GM23338 (cell line): ENCODE results near the gene DIP2C. TPM values are rescaled to one million over a fixed set of nuclear protein-coding genes. Genes with fewer than 3 reads are reported as not detected.
"Not testable (repeated sequence)": the region's sequence is repeated elsewhere in the genome, so short reads cannot be mapped to it uniquely, and the experiment has no call there.

Experiments used
- ATAC-seq: fragments of 200-7000 bp; cut with Tn5 transposase; 3 replicates; pipeline ENCODE4 v1.9.1; 2020
- DNase-seq: peaks from one replicate; pipeline ENCODE4 v3.0.0-alpha.2; 2015; ENCODE audit warnings: low spot score
- H2AFZ ChIP-seq: fragments of 200-600 bp; sonication (generic); 2 replicates; pipeline ENCODE4 v1.8.0; 2016; ENCODE audit warnings: antibody characterized with exemption, mild to moderate bottlenecking, moderate library complexity
- H3F3A ChIP-seq: fragments of 200-600 bp; sonication (generic); replicated peaks from 2 replicates; pipeline ENCODE4 v1.8.0; 2017; ENCODE audit warnings: antibody characterized with exemption, mixed run types, low read depth
- H3K27ac ChIP-seq: fragments of 200-600 bp; sonication (generic); 2 replicates; pipeline ENCODE4 v1.6.1; 2016; ENCODE audit warnings: low read depth
- H3K27me3 ChIP-seq: fragments of 200-600 bp; sonication (generic); 2 replicates; pipeline ENCODE4 v1.8.0; 2016; ENCODE audit warnings: mild to moderate bottlenecking, mixed run types, moderate library complexity; ENCODE audit not compliant: insufficient read depth
- H3K36me3 ChIP-seq: fragments of 200-600 bp; sonication (generic); 2 replicates; pipeline ENCODE4 v1.8.0; 2016; ENCODE audit warnings: mild to moderate bottlenecking; ENCODE audit not compliant: insufficient read depth
- H3K4me1 ChIP-seq: fragments of 200-600 bp; sonication (generic); 2 replicates; pipeline ENCODE4 v1.8.0; 2016; ENCODE audit warnings: mild to moderate bottlenecking, moderate library complexity; ENCODE audit not compliant: insufficient read depth
- H3K4me2 ChIP-seq: fragments of 200-600 bp; sonication (generic); 2 replicates; pipeline ENCODE4 v1.7.1; 2017; ENCODE audit warnings: mixed run types
- H3K4me3 ChIP-seq: fragments of 200-600 bp; sonication (generic); 2 replicates; pipeline ENCODE4 v1.6.1; 2016; ENCODE audit warnings: mixed run types
- H3K79me2 ChIP-seq: fragments of 200-600 bp; sonication (generic); replicated peaks from 2 replicates; pipeline ENCODE4 v1.8.0; 2017; ENCODE audit warnings: mild to moderate bottlenecking; ENCODE audit not compliant: insufficient read depth
- H3K9me2 ChIP-seq: fragments of 200-600 bp; sonication (generic); 2 replicates; pipeline ENCODE4 v1.8.0; 2017; ENCODE audit not compliant: insufficient read depth
- H4K20me1 ChIP-seq: fragments of 200-600 bp; sonication (generic); replicated peaks from 2 replicates; pipeline ENCODE4 v1.8.0; 2017; ENCODE audit warnings: mild to moderate bottlenecking; ENCODE audit not compliant: insufficient read depth
- H3K27ac Mint-ChIP-seq: 2 replicates; pipeline ENCODE4 v1.8.0; 2020; ENCODE audit warnings: inconsistent platforms, mild to moderate bottlenecking, moderate library complexity, mixed read lengths
- H3K27me3 Mint-ChIP-seq: 3 replicates; pipeline ENCODE4 v1.8.0; 2022; ENCODE audit warnings: low read depth, mild to moderate bottlenecking, moderate library complexity, mixed read lengths, inconsistent platforms; ENCODE audit not compliant: insufficient read depth, poor library complexity
- H3K36me3 Mint-ChIP-seq: 3 replicates; pipeline ENCODE4 v1.8.0; 2021; ENCODE audit warnings: low read depth, mild to moderate bottlenecking, inconsistent platforms, moderate library complexity, mixed read lengths
- H3K4me1 Mint-ChIP-seq: 3 replicates; pipeline ENCODE4 v1.8.0; 2020; ENCODE audit warnings: mild to moderate bottlenecking, inconsistent platforms, mixed read lengths
- H3K4me3 Mint-ChIP-seq: 3 replicates; pipeline ENCODE4 v1.8.0; 2021; ENCODE audit warnings: moderate library complexity, mild to moderate bottlenecking, inconsistent platforms, mixed read lengths
- H3K9me3 Mint-ChIP-seq: 3 replicates; pipeline ENCODE4 v1.8.0; 2020; ENCODE audit warnings: moderate library complexity, mild to moderate bottlenecking, inconsistent platforms, mixed read lengths
- POLR2AphosphoS5 ChIP-seq: IDR thresholded peaks from 2 replicates; pipeline ENCODE4 v1.6.1; 2016; ENCODE audit warnings: antibody characterized with exemption, low read depth
- ZNF331 ChIP-seq: fragments of 250-450 bp; sonication (Bioruptor Pico); IDR thresholded peaks from 2 replicates; pipeline ENCODE4 v1.5.0; 2020; ENCODE audit warnings: low read depth, mild to moderate bottlenecking, moderate library complexity
- polyA plus RNA-seq: library from polyadenylated mRNA; unstranded; fragments of >200 nt; fragmentation: Nextera tagmentation; extraction: Ambion mirVana; gene quantifications from 2 replicates; pipeline ENCODE4 v1.2.1, GENCODE V29; 2016
- total RNA-seq: library from RNA; depleted of rRNA; stranded (reverse); fragments of >200 nt; shearing (Covaris generic); gene quantifications from 2 replicates; pipeline ENCODE4 v1.2.3, GENCODE V29; 2014
- TF ChIP-seq, protein P1 (sequence below), 2 experiments: fragments of 200-600 bp in 1 of 2; sonication (generic) in 1 of 2; conservative IDR thresholded peaks; 2 replicates each; pipeline versions ENCODE4 v1.5.1 to v1.6.1; 2016 to 2017; ENCODE audit warnings: antibody characterized with exemption in 2 of 2, low read depth in 2 of 2, mild to moderate bottlenecking in 2 of 2, moderate library complexity in 1 of 2
- TF ChIP-seq, protein P2 (sequence below): fragments of 250-450 bp; sonication (Bioruptor Pico); IDR thresholded peaks from 2 replicates; pipeline ENCODE4 v1.5.0; 2020; ENCODE audit warnings: mild to moderate bottlenecking, moderate library complexity

DIP2C gene
- total and polyA plus RNA-seq, 2 experiments from 2014 or later: 5.1 to 7.7 TPM

DNA sequence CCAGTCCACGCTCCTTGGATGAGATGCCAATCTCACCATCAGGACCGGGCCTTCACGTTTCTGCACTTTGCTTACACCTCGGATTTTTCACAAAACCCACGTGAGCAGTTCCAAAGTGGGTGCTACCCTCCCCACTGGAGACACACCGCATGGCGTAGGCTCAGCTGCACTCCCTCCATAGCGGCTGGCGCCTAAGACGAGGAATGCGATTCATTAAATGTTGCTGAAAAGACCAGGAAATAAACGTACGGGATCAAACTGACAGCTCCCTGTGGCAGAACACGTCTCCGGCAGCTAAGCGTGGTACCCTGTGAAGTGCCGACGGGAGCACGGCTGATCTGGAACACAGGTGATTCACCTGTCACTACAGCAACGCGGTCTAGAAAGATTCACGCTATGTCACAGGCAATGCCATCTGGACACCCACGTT lies 209.0 kb downstream of the DIP2C start:
- peaks cover 19% of the 10 kb centered on the region for H3K36me3 Mint-ChIP-seq
- H3K27me3 Mint-ChIP-seq: peaks cover 13% of the 10 kb centered on the region
- H3K9me2 ChIP-seq: no peaks in the 10 kb centered on the region
- H3K27ac Mint-ChIP-seq: no peak overlapping the region
- H3K4me1 Mint-ChIP-seq: peaks cover 18% of the 10 kb centered on the region
- H3K4me2 ChIP-seq: no peak overlapping the region
- no peak overlapping the region for H2AFZ ChIP-seq
- H3K9me3 Mint-ChIP-seq: peaks cover 23% of the 10 kb centered on the region
- no peak overlapping the region for H3K4me3 Mint-ChIP-seq
- ATAC-seq (no peak), DNase-seq (no peak)
- no peaks in the 10 kb centered on the region for H3K27me3 ChIP-seq
- no peaks in the 10 kb centered on the region for H3F3A ChIP-seq
- no peaks in the 10 kb centered on the region for H3K4me1 ChIP-seq
- H4K20me1 ChIP-seq: no peaks in the 10 kb centered on the region
- no peaks in the 10 kb centered on the region for H3K36me3 ChIP-seq
- no peaks in the 10 kb centered on the region for H3K79me2 ChIP-seq
- TF ChIP-seq POLR2AphosphoS5 (no peak), ZNF331 (CRISPR knock-in tag) (no peak)
- TF ChIP-seq, protein P1, sequence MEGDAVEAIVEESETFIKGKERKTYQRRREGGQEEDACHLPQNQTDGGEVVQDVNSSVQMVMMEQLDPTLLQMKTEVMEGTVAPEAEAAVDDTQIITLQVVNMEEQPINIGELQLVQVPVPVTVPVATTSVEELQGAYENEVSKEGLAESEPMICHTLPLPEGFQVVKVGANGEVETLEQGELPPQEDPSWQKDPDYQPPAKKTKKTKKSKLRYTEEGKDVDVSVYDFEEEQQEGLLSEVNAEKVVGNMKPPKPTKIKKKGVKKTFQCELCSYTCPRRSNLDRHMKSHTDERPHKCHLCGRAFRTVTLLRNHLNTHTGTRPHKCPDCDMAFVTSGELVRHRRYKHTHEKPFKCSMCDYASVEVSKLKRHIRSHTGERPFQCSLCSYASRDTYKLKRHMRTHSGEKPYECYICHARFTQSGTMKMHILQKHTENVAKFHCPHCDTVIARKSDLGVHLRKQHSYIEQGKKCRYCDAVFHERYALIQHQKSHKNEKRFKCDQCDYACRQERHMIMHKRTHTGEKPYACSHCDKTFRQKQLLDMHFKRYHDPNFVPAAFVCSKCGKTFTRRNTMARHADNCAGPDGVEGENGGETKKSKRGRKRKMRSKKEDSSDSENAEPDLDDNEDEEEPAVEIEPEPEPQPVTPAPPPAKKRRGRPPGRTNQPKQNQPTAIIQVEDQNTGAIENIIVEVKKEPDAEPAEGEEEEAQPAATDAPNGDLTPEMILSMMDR (conservative IDR thresholded peaks at IDR 0.05; ENCODE audit: low read depth in 2 of 2): no peak
- TF ChIP-seq, protein P2, sequence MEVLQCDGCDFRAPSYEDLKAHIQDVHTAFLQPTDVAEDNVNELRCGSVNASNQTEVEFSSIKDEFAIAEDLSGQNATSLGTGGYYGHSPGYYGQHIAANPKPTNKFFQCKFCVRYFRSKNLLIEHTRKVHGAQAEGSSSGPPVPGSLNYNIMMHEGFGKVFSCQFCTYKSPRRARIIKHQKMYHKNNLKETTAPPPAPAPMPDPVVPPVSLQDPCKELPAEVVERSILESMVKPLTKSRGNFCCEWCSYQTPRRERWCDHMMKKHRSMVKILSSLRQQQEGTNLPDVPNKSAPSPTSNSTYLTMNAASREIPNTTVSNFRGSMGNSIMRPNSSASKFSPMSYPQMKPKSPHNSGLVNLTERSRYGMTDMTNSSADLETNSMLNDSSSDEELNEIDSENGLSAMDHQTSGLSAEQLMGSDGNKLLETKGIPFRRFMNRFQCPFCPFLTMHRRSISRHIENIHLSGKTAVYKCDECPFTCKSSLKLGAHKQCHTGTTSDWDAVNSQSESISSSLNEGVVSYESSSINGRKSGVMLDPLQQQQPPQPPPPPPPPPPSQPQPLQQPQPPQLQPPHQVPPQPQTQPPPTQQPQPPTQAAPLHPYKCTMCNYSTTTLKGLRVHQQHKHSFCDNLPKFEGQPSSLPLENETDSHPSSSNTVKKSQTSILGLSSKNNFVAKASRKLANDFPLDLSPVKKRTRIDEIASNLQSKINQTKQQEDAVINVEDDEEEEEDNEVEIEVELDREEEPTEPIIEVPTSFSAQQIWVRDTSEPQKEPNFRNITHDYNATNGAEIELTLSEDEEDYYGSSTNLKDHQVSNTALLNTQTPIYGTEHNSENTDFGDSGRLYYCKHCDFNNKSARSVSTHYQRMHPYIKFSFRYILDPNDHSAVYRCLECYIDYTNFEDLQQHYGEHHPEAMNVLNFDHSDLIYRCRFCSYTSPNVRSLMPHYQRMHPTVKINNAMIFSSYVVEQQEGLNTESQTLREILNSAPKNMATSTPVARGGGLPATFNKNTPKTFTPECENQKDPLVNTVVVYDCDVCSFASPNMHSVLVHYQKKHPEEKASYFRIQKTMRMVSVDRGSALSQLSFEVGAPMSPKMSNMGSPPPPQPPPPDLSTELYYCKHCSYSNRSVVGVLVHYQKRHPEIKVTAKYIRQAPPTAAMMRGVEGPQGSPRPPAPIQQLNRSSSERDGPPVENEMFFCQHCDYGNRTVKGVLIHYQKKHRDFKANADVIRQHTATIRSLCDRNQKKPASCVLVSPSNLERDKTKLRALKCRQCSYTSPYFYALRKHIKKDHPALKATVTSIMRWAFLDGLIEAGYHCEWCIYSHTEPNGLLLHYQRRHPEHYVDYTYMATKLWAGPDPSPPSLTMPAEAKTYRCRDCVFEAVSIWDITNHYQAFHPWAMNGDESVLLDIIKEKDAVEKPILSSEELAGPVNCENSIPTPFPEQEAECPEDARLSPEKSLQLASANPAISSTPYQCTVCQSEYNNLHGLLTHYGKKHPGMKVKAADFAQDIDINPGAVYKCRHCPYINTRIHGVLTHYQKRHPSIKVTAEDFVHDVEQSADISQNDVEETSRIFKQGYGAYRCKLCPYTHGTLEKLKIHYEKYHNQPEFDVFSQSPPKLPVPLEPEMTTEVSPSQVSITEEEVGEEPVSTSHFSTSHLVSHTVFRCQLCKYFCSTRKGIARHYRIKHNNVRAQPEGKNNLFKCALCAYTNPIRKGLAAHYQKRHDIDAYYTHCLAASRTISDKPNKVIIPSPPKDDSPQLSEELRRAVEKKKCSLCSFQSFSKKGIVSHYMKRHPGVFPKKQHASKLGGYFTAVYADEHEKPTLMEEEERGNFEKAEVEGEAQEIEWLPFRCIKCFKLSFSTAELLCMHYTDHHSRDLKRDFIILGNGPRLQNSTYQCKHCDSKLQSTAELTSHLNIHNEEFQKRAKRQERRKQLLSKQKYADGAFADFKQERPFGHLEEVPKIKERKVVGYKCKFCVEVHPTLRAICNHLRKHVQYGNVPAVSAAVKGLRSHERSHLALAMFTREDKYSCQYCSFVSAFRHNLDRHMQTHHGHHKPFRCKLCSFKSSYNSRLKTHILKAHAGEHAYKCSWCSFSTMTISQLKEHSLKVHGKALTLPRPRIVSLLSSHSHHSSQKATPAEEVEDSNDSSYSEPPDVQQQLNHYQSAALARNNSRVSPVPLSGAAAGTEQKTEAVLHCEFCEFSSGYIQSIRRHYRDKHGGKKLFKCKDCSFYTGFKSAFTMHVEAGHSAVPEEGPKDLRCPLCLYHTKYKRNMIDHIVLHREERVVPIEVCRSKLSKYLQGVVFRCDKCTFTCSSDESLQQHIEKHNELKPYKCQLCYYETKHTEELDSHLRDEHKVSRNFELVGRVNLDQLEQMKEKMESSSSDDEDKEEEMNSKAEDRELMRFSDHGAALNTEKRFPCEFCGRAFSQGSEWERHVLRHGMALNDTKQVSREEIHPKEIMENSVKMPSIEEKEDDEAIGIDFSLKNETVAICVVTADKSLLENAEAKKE (CRISPR knock-in tag): no peak
- no peak overlapping the region for H3K4me3 ChIP-seq
- H3K27ac ChIP-seq: no peak overlapping the region

DNA sequence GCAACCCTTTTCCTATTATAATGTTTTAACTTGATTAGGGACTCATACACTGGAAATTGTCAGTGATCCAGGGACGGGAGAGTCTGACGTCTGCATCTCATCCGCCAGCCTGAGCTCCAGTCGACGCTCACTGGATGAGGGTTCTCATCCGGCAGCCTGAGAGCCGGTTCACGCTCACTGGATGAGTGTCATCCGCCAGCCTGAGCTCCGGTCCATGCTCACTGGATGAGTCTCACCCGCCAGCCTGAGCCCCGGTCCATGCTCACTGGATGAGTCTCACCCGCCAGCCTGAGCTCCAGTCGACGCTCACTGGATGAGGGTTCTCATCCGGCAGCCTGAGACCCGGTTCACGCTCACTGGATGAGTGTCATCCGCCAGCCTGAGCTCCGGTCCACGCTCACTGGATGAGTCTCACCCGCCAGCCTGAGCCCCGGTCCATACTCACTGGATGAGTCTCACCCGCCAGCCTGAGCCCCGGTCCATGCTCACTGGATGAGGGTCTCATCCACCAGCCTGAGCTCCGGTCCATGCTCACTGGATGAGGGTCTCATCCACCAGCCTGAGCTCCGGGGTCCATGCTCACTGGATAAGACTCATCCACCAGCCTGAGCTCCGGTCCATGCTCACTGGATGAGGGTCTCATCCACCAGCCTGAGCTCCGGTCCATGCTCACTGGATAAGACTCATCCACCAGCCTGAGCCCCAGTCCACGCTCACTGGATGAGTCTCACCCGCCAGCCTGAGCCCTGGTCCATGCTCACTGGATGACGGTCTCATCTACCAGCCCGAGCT lies 209.6 kb downstream of the DIP2C start:
- not testable (repeated sequence) for H3K4me2 ChIP-seq, H3K27ac Mint-ChIP-seq, H4K20me1 ChIP-seq, H3K36me3 ChIP-seq, H3K27ac ChIP-seq, H3K79me2 ChIP-seq, H3K9me2 ChIP-seq, H3K27me3 ChIP-seq, H3K4me1 ChIP-seq, ATAC-seq, H3F3A ChIP-seq, DNase-seq, H3K4me3 ChIP-seq, H2AFZ ChIP-seq, H3K4me3 Mint-ChIP-seq
- Mint-ChIP-seq H3K9me3 (peaks cover 23% of the 10 kb centered on the region), H3K27me3 (peaks cover 13% of the 10 kb centered on the region), H3K36me3 (peaks cover 19% of the 10 kb centered on the region), H3K4me1 (peaks cover 14% of the 10 kb centered on the region)
